H1 (cell line): Measurements from ENCODE around the gene PLEKHH2. TPM values are rescaled to one million over a fixed set of nuclear protein-coding genes. Genes with fewer than 3 reads are reported as not detected.

ENCODE experiments used
- CEBPB ChIP-seq: IDR thresholded peaks from 2 replicates; pipeline ENCODE4 v1.6.1; 2012; ENCODE audit warnings: low read depth, low read length
- SAP30 ChIP-seq: fragments of 300-600 bp; sonication (generic); IDR thresholded peaks from 2 replicates; pipeline ENCODE4 v1.7.1; 2012; ENCODE audit warnings: low read length, moderate library complexity, mild to moderate bottlenecking, inconsistent platforms; ENCODE audit not compliant: insufficient read depth, insufficient replicate concordance
- SUZ12 ChIP-seq: fragments of 200-600 bp; sonication (generic); IDR thresholded peaks from 2 replicates; pipeline ENCODE4 v1.6.1; 2012; ENCODE audit warnings: mild to moderate bottlenecking, inconsistent platforms, low read length, moderate library complexity, mixed read lengths
- TAF1 ChIP-seq: IDR thresholded peaks from 2 replicates; pipeline ENCODE4 v1.6.1; 2011; ENCODE audit warnings: mild to moderate bottlenecking, low read depth, low read length
- TCF12 ChIP-seq: IDR thresholded peaks from 2 replicates; pipeline ENCODE4 v1.6.1; 2011; ENCODE audit warnings: low read depth, mild to moderate bottlenecking, low read length
- polyA plus RNA-seq, 7 experiments: library from polyadenylated mRNA; depleted of rRNA in 3 of 7; stranded (reverse) in 5 of 7; unstranded in 2 of 7; fragments of >200 nt in 5 of 7; fragments of 200-250 nt in 2 of 7; gene quantifications; 1 replicate in 5 of 7; 2 replicates in 1 of 7; 4 replicates in 1 of 7; pipeline versions ENCODE4 v1.2.1 to v1.2.3, GENCODE V29; 2011 to 2013; ENCODE audit warnings: missing spikeins in 2 of 7, mixed read lengths in 2 of 7
- total RNA-seq: library from RNA; stranded (reverse); fragmentation: NEBNext Ultra II Directional; extraction: Animal tissue kit (Norgen Biotek cat#: 25700); gene quantifications from 2 replicates; pipeline ENCODE4 v1.2.1, GENCODE V29; 2021

PLEKHH2 gene
- total and polyA plus RNA-seq, 2 of the 8 experiments (the other 6 are each of a cell fraction or from before 2014, with no cell fraction given), result 2.2 to 5.0 TPM

GRCh38 chr2:43708891-43709290, 71.8 kb downstream of the PLEKHH2 start (continued):
- TF ChIP-seq CEBPB (no peak), SUZ12 (no peak), TCF12 (no peak), TAF1 (no peak), SAP30 (no peak)
